ENCODE data around the gene AHCYL2.
"Not testable (repeated sequence)": the region's sequence is repeated elsewhere in the genome, so short reads cannot be mapped to it uniquely, and the experiment has no call there.

The AHCYL2 gene

GRCh38 chr7:129295015-129295423 is 70.2 kb downstream of the AHCYL2 start:
- no peak for DNase-seq

GRCh38 chr7:129298268-129298893 is 73.6 kb downstream of the AHCYL2 start:
- DNase-seq: no peak

- DNase-seq: no peak
These were observed 75.1 kb downstream of the AHCYL2 start for GRCh38 chr7:129299889-129300288.

DNA sequence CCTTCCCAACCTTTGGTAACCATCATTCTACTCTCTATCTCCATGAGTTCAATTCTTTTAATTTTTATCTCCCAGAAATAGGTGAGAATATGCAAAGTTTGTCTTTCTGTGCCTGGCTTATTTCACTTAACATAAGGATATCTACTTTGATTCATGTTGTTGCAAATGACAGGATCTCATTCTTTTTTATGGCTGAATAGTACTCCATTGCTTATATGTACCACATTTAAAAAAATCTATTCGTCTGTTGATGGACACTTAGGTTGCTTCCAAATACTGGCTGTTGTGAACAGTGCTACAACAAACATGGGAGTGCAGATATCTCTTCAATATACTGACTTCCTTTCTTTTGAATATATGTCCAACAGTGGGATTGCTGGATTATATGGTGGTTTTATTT is 75.5 kb downstream of the AHCYL2 start:
- not testable (repeated sequence) for DNase-seq

DNA sequence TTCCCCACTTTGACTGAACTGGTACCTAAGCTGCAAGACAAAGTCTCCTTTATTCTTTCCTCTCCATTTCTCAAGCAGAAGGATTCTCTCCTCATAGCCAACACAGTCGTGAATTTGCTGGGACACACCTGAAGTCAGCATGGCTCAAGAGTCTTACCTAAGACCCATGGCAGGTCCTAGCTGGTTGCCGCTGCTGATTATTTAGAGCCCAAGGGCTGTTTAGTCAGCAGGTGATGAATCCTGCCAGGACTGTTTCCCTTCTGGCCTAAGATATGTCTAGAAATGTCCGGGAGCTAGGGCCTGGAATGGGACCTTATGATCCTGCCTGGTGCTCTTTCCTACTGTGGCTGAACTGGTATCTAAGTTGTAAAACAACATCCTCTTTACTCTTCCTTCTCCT is 82.8 kb downstream of the AHCYL2 start:
- no peak for DNase-seq

DNA sequence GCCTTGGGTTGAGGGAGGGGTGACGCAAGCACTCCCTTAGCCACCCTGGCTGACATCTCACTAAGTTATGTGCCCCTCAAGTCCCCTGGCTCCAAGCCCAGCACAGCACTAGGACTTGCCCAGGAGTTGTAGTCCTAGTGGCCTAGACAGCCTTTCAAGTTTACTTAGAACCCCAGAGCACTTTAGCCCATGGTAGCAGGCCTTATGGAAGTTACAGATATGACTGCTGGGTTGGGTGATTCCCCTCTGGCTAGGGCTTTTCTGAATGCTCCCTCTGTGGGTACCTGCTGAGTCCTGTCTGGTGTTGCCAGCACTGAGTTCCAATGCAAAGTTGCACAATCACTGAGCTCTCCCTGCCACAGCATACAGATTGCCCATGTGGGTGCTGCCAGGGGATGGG is 83.2 kb downstream of the AHCYL2 start:
- DNase-seq: no peak

- DNase-seq: no peak
These were observed 86.6 kb downstream of the AHCYL2 start for GRCh38 chr7:129311429-129311828.

DNA sequence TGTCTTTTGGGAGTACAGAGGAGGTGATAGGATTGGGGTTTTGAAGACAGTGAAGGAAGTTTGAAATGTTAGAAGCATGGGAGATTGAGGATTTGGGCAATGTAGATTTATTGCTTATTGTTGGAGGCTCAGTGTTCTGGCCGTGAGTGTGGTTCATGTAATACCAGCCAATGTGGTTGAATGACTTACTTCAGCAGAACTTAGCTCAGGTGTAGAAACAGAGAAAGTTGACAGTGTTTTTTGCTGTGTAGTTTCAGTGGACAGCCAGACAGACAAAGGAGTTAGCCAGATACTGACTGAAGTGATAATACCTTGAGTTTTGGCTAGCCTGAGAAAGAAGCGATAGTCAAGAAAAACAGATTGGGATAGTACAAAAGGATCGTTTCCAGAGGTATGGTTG is 88.5 kb downstream of the AHCYL2 start:
- no peak for DNase-seq

GRCh38 chr7:129315960-129316359 is 91.1 kb downstream of the AHCYL2 start:
- peak; percentile 49 for DNase-seq

DNA sequence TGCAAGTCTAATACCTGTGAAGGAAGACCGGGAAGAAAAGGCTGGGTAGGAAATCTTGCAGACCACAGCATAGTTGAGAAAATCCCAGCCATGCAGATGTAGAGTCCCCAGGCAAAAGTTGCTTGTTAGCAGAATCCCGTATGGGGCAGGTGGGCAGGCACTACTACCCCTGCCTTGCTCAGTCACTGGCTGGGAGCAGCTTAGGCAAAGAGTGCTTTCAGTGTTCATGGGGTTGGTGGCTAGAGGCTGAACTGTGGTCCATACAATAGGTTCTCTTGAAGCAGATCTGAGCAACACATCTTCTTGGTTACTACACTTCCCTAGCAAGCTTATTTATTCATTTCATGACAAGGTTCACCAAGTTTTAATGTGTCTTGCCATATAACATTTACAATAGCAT is 92.6 kb downstream of the AHCYL2 start:
- DNase-seq: no peak

- DNase-seq: no peak
These were observed 102.2 kb downstream of the AHCYL2 start for GRCh38 chr7:129327076-129327475.

DNA sequence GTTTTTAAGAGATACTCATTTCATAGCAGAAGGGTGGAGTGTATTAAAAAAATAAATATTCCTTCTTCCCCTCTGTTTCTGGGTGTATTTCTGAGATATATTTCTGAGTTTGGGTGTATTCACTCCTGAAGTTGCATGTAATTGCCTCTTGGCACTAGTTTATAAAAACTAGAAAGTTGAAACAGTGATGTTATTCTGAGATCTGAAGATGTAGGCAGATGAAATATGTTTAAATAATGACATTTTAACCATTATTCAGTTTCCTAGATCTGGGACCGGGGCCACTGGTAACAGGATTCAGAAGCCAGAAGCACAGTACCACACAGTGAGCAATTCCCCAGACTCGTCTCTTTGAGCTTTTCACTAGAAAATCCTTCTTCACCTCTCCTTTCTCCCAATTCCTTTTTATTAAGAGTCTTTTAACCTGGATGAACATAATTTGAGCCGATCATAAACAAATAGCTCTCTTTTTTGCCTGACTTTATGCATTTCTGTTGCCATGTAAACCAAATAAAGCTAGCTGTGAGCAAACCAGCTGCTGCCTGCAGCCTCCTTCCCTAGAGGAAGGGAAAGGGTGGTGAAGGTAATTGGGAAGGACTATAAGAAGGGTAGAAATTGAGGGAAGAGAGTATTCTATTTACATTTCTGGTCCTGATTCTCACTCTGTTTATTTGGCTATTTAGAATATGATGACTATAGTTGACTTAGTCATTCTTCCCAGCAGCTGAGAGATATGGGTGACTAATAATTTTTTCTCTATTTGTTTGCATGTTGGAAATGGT is 107.6 kb downstream of the AHCYL2 start:
- no peak for DNase-seq

- no peak for DNase-seq
These were observed 109.6 kb downstream of the AHCYL2 start for GRCh38 chr7:129334473-129334872.

- DNase-seq: no peak
These were observed 113.6 kb downstream of the AHCYL2 start for GRCh38 chr7:129338450-129338849.

DNA sequence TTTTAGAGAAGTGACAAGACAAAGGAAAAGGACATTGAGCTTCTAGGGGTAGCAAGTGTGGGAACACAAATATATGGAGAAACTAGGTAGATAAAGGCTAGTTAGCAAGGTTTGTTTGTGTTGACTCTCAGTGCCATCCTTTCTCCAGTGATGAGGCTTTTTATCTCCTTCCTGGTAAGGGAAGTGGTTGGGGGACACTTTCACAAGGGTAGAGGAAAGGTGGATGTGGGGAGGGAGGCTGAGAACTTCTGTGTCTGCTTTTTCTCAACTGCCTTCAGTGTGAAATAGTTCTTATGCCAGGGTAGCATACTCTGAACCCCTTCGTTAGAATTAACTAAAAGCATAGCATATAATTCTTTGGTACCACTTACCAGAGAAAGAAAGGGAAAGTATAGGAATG is 116.4 kb downstream of the AHCYL2 start:
- DNase-seq: no peak

- no peak for DNase-seq
These were observed 117.3 kb downstream of the AHCYL2 start for GRCh38 chr7:129341816-129342806.

GRCh38 chr7:129343099-129343700 is 118.4 kb downstream of the AHCYL2 start:
- DNase-seq: no peak

- DNase-seq: no peak
These were observed 122.5 kb downstream of the AHCYL2 start for GRCh38 chr7:129347330-129347729.

DNA sequence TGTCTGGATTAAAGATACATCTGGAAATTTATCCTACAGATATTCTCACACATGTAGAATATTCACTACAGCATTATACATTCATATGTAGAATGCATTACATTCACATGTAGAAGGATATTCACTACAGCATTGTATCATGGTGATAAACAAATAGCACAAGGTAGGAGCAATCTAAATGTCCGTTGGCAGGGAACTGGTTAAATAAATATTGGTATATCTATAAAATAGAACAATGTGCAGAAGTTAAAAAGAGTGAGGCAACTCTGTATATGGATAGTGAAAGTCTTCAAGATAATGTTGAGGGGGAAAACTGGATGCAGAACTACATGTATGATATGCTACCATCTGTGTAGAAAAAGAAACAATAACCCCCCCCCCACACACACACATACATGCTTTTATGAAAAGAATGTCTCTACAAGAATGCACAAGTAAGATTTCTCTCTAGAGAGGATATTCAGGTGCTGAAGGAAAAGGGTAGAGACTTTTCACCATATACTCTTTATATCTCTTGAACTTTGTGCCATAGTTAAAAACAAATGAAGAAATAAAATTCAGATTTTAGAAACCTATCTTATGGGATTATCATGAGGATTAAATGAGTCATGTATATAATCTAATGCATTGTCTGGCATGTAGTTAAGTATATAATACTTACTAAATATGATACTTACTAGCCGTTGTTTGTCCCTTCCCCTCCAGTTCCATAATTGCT is 123.4 kb downstream of the AHCYL2 start:
- no peak for DNase-seq

DNA sequence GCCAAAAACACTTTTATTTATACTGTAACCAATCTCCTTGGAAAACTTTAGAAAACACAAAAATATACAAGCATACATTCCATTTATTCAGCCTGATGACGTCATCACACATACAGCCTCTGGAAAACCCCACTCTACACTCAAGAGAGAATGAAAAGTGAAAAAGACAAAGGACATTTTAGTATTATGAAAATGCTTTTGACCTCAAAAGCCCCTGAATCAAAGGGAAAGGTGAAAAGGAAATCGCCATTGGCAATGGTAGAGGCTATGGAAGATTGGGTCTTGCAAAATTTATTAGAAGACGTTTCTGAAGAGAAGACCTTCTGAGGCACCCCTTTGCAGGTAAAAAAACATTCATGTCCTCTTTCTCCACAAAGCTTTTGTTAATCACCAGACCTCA is 126.5 kb downstream of the AHCYL2 start:
- DNase-seq: no peak

DNA sequence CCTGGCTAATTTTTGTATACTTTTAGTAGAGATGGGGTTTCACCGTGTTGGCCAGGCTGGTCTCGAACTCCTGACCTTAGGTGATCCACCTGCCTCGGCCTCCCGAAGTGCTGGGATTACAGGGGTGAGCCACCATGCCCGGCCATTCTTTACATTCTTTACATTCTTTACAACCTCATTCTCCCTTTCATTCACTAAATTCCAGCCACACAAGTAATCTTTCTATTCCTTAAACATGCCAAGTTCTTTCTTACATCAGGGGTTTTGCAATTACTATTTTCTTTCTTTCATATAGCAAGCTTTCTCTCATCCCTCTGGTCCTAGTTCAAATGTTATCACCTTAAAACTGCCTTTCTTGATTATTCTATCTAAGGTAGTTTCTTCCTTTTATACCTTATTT is 128.3 kb downstream of the AHCYL2 start:
- DNase-seq: not testable (repeated sequence)

GRCh38 chr7:129354428-129355157 is 129.8 kb downstream of the AHCYL2 start:
- DNase-seq: no peak
